AG08395 (cell line): Measurements from ENCODE around the gene MDN1.
"Not testable (repeated sequence)": the region's sequence is repeated elsewhere in the genome, so short reads cannot be mapped to it uniquely, and the experiment has no call there.

Experiments used
- DNase-seq: peaks from one replicate; pipeline ENCODE4 v3.0.0; 2012; ENCODE audit warnings: mixed read lengths, low spot score

Gene MDN1

DNA sequence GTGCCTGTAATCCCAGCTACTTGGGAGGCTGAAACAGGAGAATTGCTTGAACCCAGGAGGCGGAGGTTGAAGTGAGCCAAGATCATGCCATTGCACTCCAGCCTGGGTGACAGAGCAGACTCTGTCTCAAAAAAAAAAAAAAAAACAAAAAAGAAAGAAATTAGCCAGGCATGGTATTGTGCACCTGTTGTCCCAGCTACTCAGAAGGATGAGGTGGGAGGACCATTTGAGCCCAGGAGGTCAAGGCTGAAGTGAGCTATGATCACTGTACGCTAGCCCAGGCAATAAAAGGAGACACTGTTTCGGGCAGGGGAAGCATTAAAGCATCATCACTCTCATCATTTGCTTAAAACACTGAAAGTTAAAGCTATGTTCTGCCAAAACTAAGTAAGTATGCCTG lies 6.2 kb downstream of the MDN1 start:
- not testable (repeated sequence) for DNase-seq

DNA sequence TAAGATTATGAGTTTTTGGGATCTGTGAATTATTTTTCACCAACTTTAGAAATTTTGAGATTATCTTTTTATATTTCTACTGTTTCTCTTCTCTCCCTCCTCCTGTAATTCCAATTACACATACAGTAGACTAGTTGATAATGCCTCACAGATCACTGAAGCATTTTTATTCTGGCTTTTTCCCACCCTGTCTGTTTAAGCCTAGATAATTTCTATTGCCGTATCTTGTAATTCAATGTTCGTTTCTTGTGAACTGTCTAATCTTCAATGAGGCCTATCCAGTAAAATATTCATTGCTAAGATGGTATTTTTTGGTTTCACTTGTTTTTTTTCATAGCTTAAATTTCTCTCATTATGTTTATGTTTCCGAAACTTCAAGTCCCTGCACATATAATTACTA lies 12.0 kb downstream of the MDN1 start:
- DNase-seq, result no peak

DNA sequence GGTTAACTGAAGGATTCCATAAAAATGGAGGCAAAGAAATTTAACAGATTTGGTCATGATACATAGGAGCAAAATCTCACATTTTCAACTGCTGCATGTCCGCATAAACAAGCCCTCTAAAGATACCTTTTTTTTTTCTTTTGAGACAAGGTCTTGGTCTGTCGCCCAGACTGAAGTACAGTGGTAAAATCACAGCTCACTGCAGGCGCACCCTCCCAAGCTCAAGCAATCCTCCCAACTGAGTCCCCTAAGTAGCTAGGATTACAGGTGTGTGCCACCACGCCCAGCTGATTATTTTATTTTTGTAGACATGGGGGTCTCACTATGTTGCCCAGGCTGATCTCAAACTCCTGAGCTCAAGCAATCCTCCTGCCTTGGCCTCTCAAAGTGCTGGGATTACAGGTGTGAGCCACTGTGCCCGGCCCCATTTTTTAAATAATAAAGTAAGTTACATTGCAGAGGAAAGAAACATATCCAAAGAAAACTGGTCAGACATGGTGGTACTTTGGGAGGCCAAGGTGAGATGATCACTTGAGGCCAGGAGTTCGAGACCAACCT lies 13.7 kb downstream of the MDN1 start:
- no peak for DNase-seq

DNA sequence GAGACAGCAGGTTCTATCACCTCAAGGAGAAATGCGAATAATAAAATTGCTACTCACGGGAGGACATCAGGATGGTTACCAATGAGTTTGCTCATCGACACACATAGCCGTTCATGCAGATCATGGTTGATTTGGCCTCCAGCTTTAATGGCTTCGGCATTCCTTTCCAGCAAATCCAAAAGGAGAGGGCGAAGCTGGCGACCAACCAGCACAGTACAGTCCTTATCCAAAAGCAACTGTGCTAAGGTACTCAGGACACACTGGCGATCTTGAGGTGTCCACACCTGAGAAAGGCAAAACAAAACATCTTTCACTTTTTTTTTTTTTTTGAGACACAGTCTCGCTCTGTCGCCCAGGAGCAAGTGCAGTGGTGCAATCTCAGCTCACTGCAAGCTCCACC lies 16.3 kb downstream of the MDN1 start:
- DNase-seq, result no peak

DNA sequence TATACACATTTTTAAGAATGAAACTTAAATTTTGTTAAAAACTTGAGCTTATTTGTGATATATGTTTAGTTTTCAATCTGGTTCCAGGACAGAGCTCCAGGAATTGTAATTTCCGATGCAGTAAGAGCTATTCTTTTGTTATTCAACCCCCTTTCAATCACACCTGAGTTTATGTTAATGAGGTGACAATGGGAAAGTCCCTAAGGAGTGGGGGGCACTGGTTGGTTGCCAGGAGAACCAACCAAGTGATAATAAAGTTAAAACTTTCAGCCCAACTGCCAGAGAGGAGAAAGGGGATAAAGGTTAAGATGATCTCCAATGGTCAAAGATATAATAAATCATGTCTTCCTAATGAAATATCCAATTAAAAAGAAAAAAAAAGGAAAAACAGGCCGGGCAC lies 19.8 kb downstream of the MDN1 start:
- DNase-seq, result no peak

DNA sequence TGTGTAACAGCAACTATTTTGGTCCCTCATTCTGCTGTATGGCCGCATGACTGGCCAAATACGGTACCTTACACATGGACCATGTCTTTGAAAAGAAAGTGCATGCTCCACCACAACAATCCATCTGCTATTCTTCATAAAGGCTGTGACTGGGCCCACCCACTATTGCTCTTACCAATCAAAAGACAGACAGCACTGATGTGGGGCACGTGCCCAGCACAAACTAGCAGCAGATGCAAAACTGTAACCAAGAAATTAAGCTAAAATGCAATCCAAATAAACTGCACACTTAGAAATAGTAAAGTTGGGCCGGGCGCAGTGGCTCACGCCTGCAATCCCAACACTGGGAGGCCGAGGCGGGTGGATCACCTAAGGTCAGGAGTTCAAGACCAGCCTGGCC lies 20.5 kb downstream of the MDN1 start:
- DNase-seq, result no peak

DNA sequence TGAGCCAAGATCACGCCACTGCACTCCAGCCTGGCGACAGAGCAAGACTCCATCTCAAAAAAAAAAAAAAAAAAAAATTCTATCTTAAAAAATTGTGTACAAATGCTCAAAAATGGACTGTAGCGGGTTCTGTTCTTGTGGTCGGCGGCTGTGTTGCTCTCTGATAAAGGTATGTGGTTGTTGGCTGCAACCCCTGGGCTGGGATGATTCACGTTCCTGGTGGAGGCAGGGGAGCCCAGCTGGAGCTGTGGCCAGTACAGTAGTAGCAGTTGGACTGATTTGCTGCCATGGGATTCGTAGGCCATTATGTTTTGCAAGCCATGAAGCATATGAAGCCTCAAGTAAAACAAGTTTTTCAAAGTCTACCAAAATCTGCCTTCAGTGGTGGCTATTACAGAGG lies 22.3 kb downstream of the MDN1 start:
- DNase-seq, result no peak

DNA sequence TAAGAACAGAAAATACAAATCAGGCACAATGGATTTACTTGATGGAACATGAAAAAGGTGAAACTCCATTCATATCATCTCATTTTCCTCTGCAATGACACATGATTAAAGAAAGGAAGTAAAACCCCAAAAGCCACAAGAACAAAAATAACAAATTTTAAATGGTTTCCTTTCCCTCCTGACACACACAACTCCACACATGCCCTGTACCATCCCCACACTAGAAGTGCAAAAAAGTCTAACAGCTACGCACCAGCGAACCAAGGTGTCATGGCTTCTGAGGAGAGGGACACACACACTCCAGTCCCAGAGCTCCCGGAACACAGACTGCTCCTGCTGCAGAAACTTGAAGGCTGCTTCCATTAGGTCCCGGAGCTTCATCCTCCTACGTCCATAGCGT lies 25.3 kb downstream of the MDN1 start:
- DNase-seq, result no peak

DNA sequence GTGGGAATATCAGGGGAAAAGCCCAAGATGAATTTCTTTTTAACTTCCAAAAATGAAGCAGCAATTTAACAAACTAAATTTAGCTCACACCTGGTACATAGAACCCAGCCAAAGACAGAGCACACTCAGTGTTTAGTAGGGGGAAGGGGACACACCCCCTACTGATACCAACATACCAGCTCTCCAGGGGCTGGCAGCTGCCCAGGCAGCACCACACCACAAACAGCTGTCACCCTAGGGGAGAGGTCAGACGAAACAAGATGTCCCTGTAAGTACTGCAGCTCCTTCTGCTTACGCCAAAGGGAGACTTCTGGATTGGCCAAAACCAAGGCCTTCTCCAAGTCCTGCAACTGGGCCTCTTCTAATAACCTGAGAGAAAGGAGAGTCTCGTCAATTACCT lies 26.0 kb downstream of the MDN1 start:
- DNase-seq, result no peak

DNA sequence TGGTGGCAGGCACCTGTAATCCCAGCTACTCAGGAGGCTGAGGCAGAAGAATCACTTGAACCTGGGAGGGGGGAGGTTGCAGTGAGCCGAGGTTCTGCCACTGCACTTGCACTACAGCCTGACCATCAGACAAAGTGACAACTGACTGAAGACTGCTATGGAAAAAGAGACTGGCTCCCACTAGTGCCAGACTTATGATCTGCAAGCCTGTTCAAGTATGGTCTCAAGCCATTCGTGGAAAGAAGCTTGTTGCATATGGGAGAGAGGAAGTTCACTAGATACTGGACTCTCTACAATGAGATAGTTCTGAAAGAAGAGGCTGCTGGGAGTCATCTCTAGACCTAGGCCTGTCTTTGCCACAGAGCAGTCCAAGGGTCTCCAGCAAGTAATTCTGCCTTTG lies 26.7 kb downstream of the MDN1 start:
- peak; percentile 41 for DNase-seq

DNA sequence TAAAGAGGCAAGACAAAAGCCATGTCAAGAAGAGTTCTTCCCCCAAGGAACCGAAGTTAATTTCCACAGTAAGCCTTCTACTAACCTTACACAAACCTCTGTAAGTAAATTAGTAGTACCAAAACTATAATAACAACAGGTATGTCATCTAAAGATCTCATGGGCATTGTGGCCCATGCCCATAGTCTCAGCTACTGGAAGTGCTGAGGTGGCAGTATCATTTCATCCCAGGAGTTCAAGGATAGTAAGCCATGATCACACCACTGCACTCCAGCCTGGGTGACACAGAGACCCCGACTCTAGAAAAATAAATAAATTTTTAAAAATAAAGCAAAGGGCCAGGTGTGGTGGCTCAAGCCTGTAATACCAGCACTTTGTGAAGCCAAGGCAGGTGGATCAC lies 29.2 kb downstream of the MDN1 start:
- DNase-seq, result no peak

DNA sequence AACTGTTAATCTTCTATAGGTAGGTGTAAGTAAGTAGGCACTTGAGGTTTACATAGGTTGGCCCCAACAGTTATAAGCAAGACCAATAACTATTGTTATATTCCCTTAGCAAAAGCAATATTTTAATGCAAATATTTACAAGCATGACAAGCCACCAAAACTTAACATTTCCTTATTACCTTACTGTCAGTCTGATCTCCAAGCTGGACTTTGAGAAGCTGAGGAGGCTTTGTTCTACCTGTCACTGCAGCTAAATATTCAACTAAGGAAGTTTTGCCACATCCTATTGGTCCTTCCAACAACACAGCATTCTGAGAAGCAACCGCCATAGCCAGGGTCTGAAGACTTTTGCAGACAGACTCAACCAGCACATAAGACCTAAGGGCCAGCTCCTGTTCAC lies 29.6 kb downstream of the MDN1 start:
- no peak for DNase-seq

DNA sequence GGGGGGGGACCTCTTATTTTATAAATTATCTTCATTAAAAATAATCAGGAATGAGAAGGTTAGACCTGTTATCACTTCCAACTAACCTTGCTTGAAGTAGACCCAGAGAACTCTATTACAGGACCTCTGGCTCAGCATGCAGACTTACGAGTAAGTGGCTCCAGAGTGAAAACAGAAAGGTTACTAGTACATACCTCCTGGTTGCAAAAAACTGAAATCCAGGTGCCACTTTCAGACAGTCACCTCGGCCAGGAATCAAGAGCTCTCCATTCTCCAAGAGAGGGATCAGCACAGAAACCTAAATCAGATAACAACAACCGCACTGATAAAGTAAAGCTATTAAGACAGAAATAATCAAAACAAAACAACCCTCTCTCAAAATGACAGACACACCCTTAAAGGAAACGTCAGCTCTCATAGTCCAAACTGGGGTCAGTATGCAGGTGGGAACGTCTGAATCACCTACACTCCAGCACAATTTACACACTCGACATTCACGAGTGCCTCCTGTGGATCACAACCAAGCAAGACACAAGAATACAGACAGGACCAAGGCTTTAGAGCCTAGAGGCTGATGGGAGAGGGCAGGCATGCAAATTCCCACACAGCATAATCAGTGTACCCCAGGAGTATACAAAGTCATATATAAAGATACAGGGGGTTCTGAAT lies 31.8 kb downstream of the MDN1 start:
- DNase-seq, result no peak

DNA sequence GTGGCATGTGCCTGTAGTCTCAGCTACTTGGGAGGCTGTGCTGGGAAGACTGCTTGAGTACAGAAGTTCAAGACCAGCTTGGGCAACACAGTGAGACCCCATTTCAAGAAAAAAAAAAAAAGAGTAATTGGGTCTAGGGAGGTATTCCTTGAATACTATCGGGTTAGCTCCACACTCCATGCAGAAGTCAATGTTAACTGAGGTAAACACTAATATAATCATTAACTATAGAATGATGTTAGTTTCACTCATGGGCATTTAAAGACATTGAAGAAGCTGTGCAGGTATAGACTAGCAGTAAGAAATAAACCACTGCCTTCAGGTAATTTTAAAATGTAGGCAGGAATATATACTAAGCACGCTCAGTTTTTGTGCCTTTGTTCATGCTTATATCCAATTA lies 32.6 kb downstream of the MDN1 start:
- DNase-seq, result no peak

DNA sequence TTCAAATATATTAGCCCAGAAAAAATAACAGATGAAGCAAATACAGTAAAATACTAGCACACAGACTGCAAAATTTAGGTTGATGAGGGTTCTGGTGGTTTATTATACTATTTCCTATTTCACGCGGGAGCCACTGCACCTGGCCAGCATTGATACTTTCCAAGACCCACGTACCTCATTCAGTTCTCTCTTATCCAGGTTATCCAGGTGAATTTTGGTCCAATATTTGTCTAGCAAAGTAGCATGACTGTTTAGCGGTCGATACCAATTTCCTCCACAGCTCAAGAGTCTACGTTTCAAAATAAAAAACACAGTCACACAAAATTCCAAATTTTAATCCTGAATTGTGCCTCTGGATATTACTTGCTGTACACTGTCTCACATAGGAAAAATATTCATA lies 34.8 kb downstream of the MDN1 start:
- no peak for DNase-seq

DNA sequence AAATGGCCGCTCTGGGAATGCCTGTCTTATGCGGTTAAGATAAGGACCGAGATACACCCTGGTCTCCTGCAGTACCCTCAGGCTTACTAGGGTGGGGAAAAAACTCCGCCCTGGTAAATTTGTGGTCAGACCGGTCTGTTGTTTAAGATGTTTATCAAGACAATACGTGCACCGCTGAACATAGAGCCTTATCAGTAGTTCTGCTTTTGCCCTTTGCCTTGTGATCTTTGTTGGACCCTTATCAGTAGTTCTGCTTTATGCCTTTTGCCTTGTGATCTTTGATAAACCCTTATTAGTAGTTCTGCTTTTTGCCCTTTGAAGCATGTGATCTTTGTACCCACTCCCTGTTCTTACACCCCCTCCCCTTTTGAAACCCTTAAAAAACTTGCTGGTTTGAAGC lies 36.3 kb downstream of the MDN1 start:
- not testable (repeated sequence) for DNase-seq

DNA sequence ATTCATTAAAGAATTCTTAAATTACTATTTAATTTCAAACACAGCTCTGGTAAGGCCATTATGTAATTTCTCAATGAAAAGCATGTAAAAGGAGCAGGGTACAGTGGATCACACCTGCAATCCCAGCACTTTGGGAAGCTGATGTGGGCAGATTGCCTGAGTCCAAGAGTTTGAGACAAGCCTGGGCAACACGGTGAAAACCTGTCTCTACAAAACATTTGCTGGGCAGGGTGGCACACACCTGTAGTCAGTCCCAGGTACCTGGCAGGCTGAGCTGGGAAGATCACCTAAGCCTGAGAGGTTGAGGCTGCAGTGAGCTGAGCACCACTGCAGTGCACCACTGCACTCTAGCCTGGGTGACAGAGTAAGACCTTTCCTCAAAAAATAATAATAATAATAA lies 37.4 kb downstream of the MDN1 start:
- DNase-seq, result no peak

DNA sequence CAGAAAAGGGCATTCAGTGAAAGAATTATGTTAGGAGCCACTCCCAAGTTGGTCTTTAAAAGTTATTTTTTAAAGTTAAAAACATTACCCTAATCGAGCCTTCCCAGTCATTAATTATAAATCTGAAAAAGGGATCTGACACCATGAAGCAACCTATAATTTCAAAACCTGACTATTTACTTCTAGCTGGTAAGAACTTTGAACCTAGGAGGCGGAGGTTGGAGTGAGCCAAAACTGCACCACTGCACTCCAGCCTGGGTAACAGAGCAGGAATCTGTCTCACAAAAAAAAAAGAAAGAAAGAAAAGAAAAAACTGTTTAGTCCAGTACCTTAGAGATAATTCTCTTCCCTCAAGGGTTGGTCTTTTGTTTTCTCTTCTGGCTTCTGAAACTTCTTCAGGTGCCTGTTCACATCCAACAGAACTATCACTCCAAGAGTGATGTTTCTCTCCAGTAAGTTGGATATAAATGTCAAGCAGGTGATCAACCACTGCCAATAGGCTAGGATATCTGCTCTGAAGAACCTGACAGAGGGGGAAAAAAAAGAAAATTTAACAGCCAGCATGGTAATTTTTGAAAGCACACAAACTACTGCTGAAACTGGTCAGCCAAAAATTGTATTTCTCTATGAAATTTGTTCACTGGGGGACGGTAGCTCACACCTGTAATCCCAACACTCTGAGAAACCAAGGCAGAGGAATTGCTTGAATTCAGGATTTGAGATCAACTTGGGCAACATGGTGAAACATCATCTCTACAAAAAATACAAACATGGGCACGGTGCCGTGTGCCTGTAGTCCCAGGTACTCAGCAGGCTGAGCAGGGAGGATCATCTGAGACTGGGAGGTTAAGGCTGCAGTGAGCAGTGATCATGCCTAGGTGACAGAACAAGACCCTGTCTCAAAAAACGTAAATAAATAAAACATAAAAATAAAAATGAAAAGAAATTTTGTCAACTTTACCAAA lies 38.2 kb downstream of the MDN1 start:
- no peak for DNase-seq

DNA sequence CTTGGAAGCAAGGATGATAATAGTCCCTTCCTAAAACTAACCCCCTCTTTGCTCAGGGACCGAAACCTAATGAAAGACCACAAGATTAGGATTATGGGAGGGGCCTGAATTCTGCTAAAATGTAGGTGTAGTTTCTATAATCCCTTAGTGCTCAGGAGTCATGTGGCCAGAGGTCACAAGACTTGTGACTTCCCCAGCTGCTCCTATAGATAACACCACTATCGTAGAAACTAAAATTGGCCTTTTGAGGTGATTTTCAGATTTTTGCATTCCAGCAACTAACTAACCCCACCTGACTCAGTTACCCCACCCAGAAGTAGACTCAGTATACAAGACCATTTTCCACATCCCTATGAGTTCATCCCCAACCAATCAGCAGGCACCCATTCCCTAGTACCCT lies 42.1 kb downstream of the MDN1 start:
- no peak for DNase-seq

DNA sequence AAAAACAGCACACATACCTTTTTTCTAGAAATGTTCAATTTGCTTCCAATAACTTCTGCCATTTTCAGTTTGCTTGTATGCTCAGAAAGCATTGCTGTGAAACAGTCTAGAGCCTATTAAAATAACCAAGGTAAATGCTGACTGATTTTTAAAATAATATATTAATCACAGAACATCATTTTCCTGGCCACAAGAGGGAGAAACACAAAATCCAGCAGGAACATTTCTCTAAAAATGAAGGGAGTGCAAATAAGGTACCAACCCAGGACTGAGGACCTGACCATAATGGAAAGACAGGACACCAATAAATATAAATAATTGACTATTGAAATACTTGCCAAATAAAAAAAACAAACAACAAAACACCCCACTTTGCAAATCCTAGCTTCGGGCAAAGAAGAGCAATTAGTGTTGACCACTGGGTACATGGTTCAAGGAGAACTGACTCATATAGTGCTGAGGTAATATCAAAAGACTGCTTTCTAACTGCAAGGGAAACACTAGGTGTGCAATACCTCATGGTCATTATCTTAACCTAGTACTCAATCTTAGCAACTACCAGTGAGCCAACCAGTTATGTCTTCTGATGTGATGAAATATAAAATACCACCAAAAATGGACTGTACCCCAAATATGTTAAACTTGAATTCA lies 42.9 kb downstream of the MDN1 start:
- DNase-seq, result no peak

DNA sequence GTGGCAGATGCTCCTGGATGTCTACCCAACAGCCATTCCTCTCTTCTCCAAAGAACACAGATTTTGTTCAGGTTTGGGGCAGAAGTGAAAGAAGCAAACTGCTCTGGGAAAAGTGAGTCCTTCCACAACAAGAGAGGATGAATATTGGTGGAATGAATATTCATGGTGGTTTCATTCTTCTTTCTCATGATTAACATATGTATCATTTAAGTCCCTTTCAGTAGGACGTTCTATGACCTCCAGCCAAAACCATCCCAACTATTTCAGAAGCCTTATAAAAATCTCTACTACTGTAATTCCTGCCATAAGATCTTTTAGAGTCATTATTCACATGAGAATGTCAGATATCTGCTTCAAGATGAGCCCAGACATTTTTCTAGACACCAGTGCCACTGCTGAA lies 44.4 kb downstream of the MDN1 start:
- DNase-seq, result no peak

DNA sequence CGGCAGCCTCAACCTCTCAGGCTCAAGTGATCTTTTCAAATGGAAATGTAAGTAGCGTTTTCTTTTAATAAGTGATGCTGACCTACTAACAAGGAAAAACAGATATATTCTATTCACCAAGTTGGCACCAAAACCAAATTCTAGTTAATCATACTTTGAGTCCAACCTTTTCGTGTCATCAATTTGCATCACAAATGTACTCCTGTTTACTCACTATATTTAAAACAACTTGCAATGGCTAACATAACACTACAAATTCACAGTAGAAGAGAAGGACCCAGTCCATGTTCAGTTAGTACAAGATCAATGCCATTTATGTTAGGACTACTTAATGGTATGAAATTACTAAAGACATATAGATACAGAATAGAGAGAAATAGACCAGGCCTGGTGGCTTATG lies 50.0 kb downstream of the MDN1 start:
- no peak for DNase-seq

DNA sequence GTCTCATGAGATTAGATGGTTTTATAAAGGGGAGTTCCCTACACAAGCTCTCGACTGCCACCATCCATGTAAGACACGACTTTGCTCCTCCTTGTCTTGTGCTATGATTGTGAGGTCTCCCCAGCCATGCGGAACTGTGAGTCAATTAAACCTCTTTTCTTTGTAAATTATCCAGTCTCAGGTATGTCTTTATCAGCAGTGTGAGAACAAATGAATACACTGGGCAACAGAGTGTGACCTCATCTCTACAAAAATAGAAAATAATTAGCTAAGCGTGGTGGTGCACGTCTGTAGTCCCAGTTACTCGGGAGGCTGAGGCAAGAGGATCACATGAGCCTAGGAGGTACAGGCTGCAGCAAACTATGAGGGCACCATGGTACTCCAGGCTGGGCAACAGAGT lies 51.3 kb downstream of the MDN1 start:
- no peak for DNase-seq
